NT2/D1 (cell line): ENCODE measurements around the gene ATP12A.

Experiments
- YY1 ChIP-seq: IDR thresholded peaks from 2 replicates; pipeline ENCODE4 v1.6.1; 2011; ENCODE audit not compliant: insufficient read length, insufficient read depth
- ZNF274 ChIP-seq: IDR thresholded peaks from 2 replicates; pipeline ENCODE4 v1.6.1; 2011; ENCODE audit warnings: mild to moderate bottlenecking, low read depth, low read length

DNA sequence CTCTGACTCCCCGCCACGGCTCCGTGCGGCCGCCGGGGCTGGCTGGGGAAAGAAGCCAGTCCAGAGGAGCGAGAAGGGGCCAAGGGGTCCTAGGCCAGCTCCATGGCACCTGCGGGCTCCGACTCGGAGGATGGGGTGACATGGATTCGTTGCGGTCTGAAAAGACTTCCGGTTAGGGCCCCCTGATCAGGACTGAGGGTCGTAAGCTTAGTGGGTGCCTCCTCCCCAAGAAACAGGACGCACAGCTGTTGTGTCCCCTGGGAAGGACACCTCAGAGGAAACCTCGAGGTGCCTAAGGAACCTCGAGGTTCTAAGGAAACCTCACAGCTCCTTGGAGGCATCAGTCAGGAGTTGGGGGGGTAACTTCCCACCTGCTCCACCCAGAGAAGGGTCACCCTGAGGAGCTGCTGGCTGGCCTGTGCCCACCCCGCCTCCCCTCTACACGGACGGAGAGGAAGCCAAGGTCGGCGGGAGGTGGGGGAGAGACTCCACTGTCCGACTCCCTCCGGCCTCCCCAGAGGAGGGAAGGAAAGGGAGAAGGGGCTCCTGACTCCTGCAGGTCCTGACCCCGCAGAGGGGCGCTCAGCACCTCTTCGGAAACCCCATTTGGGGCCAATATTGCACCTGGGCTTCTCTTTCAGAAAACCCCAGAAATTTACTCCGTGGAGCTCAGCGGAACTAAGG lies 855 bp downstream of the ATP12A start:
- no peak for TF ChIP-seq YY1
- TF ChIP-seq ZNF274: no peak
